A549 treated with DMSO at 1 μM for 4 hours (cell line): ENCODE data around the gene BTK. TPM values are rescaled to one million over a fixed set of nuclear protein-coding genes. Genes with fewer than 3 reads are reported as not detected.

Experiments used
- total RNA-seq: library from RNA; stranded (reverse); fragments of 200-300 nt; extraction: Qiagen RNA extraction; gene quantifications from 5 replicates; pipeline ENCODE4 v1.2.3, GENCODE V29; 2022; ENCODE audit warnings: low read depth

BTK gene
- total RNA-seq = 0.14 to 0.26 TPM (median 0.18 TPM) in 4 of 5 replicates, not detected in the other

GRCh38 chrX:101385795-101386541 is at the start of gene BTK:
Gene BTK, minus strand, starts transcription at chrX:101386191. Its CDS starts 10,907 bp downstream, at chrX:101375284.

DNA sequence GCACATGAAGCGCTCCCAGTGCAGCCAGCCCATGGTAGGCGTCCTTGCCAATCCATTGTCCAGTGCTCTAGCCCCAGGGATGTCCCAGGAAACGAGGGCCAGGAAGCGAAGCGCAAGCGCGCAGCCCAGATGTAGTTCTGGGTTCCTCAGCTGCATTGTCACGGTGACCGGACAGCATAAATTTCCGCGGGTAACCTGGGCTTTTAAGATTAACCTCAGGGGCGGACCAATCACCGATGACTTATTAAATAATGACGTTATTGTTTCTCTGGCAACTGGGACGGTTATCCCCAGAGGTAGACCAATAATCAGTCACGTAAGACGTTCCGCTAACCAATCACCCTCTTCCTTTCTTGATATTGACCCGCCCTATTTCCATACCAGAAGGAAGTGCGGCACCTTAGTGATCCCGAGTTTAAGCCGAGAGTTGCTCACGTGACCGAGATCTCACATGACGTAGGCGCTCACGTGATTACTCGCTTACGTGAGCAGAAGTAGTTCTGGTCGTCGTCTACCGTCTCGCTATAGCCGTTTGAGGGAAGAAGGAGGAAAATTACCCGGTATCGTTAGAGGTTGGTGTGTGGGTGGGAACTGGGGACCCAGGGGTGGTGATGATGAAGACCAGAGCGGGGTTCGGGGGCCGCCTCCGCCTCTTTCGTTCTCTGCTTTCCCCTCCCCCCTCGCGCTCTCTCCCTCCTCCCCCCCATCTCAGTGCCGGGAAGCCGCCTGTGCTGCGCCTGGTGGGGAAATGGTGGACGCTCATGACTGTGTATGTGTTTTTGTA is 21.9 kb upstream of the BTK start, which contains the start of the genes GLA and HNRNPH2:
GLA (minus strand) TSS at position 178 of the 784 bp plus-strand sequence; CDS start at position 156, 22 bp downstream.
HNRNPH2 (plus strand) TSS at position 475 of the 784 bp plus-strand sequence. CDS start 3,767 bp downstream, outside the sequence.

GRCh38 chrX:101390664-101391525 is 4.9 kb upstream of the BTK start, which contains the start of gene RPL36A:
Gene RPL36A, plus strand, starts transcription at chrX:101391011. Its CDS starts 33 bp downstream, at chrX:101391044.

DNA sequence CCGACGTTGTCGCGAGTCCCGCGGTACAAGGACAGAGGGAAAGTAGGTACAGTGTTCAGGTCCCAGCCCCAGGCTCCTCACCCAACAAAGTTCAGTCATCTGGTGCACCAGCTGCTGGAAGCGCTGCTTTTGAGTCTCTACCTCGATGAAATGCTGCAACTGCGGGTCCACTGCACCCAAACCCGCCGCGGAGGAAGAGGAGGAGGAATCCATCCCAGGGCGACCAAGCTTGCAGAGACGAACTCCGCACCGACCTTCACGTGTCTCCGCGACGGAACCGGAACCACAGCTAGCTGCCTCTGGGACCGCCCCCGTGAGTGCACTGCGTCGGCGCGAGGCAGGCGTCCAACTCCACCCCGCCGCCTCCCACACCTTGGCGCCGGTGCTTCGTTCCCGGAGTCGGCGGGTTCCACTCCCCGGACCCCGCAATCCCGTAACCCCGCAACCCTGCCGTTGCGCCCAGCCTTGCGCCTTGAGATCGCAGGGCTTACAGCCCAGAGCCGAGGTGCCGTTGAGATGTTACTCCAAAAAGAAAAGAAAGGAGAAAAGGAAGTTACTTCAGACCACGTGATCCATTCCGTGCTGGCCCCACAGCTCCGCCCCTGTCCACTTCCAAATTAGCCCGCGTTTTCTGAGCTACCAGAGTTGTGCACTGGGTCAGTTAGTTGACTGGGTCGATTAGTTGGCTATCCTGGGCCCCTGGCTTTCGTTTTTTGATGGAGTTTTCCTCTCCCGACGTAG is 37.4 kb downstream of the BTK start, which contains the start of gene TIMM8A:
TIMM8A (minus strand) TSS at position 291 of the 741 bp plus-strand sequence; CDS start at position 213, 78 bp downstream.

Other genes with a start within 250 kb of the BTK start
- 0.09 to 0.34 TPM (median 0.25 TPM) in 5 replicates for gene DRP2, start 166.4 kb downstream of the BTK start, total RNA-seq
- gene TAF7L, start 94.9 kb downstream of the BTK start, total RNA-seq = 0.08 to 0.15 TPM (median 0.13 TPM) in 5 replicates
- gene TIMM8A, start 37.4 kb downstream of the BTK start, total RNA-seq = 30.4 to 34.5 TPM (median 31.4 TPM) in 5 replicates
- 2,432 to 3,415 TPM (median 2,467 TPM) in 5 replicates for gene RPL36A, start 4.8 kb upstream of the BTK start, total RNA-seq
- 193 to 222 TPM (median 208 TPM) in 5 replicates for gene GLA, start 21.7 kb upstream of the BTK start, total RNA-seq
- 59.0 to 67.0 TPM (median 66.1 TPM) in 5 replicates for gene HNRNPH2, start 22.0 kb upstream of the BTK start, total RNA-seq
- gene ARMCX4, start 99.3 kb upstream of the BTK start, total RNA-seq = 0.44 to 0.81 TPM (median 0.68 TPM) in 5 replicates
- 0.24 to 0.38 TPM (median 0.35 TPM) in 5 replicates for gene ARMCX1, start 164.4 kb upstream of the BTK start, total RNA-seq
- 42.7 to 46.3 TPM (median 44.3 TPM) in 5 replicates for gene ARMCX6, start 231.8 kb upstream of the BTK start, total RNA-seq
- gene ARMCX3, start 237.0 kb upstream of the BTK start, total RNA-seq = 19.5 to 22.7 TPM (median 20.3 TPM) in 5 replicates